HEK293 (cell line): ENCODE results near the gene AMZ1.

ENCODE experiments used
- GLI4 ChIP-seq: fragments of 450-650 bp; formaldehyde crosslinking; IDR thresholded peaks from 2 replicates; pipeline ENCODE4 v1.5.1; 2016; ENCODE audit warnings: missing biosample characterization, missing genetic modification characterization
- KLF1 ChIP-seq: fragments of 450-650 bp; formaldehyde crosslinking; IDR thresholded peaks from 2 replicates; pipeline ENCODE4 v1.5.1; 2016; ENCODE audit warnings: missing biosample characterization, missing genetic modification characterization
- ZBTB1 ChIP-seq: fragments of 450-650 bp; formaldehyde crosslinking; IDR thresholded peaks from 2 replicates; pipeline ENCODE4 v1.5.1; 2016; ENCODE audit warnings: missing biosample characterization, missing genetic modification characterization
- ZBTB7A ChIP-seq: fragments of 450-650 bp; formaldehyde crosslinking; IDR thresholded peaks from 2 replicates; pipeline ENCODE4 v1.5.1; 2016; ENCODE audit warnings: low read depth, missing biosample characterization, missing genetic modification characterization
- ZIC2 ChIP-seq: fragments of 450-650 bp; formaldehyde crosslinking; IDR thresholded peaks from 2 replicates; pipeline ENCODE4 v1.5.1; 2016; ENCODE audit warnings: missing biosample characterization, missing genetic modification characterization
- ZNF280D ChIP-seq: fragments of 450-650 bp; formaldehyde crosslinking; IDR thresholded peaks from 2 replicates; pipeline ENCODE4 v1.5.1; 2016; ENCODE audit warnings: missing biosample characterization, missing genetic modification characterization
- ZNF324 ChIP-seq: fragments of 450-650 bp; formaldehyde crosslinking; IDR thresholded peaks from 2 replicates; pipeline ENCODE4 v1.5.1; 2016; ENCODE audit warnings: missing biosample characterization, missing genetic modification characterization
- ZNF558 ChIP-seq: fragments of 450-650 bp; formaldehyde crosslinking; IDR thresholded peaks from 2 replicates; pipeline ENCODE4 v1.5.1; 2016; ENCODE audit warnings: missing biosample characterization, missing genetic modification characterization
- ZNF561 ChIP-seq: fragments of 450-650 bp; IDR thresholded peaks from 2 replicates; pipeline ENCODE4 v1.5.1; 2018; ENCODE audit warnings: missing biosample characterization, missing genetic modification characterization, borderline replicate concordance
- TF ChIP-seq, protein P1 (sequence below): fragments of 450-650 bp; formaldehyde crosslinking; IDR thresholded peaks from 2 replicates; pipeline ENCODE4 v1.5.1; 2016; ENCODE audit warnings: missing biosample characterization, missing genetic modification characterization

DNA sequence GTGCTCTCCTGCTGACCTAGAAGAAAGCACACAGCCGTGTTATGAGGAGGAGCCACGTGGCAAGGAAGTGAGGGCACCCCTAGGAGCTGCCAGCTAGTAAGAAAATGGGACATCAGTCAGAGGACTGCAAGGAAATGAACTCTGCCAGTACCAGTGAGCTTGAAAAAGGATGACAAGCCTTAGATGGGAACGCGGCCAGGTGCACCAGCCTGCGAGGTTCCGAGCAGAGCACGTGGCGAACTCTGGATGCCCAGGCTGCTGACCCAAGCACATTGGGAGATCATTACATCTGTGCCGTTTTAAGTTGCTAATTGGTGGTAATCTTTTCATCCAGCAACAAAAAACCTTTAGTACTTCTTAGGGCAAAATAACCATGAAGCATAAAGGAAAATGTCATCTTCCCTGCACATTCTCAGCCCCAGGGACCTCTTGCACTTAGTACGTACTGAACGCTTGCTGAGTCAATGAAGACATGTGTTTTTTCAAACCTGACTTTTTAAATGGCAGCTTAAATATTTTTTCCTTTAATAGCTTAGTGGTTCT is 69.4 kb downstream of the AMZ1 start:
- TF ChIP-seq ZIC2 (tag by site-specific recombination), result no peak
- TF ChIP-seq ZBTB1 (tag by site-specific recombination), result no peak
- no peak for TF ChIP-seq ZNF280D (tag by site-specific recombination)
- TF ChIP-seq, protein P1, sequence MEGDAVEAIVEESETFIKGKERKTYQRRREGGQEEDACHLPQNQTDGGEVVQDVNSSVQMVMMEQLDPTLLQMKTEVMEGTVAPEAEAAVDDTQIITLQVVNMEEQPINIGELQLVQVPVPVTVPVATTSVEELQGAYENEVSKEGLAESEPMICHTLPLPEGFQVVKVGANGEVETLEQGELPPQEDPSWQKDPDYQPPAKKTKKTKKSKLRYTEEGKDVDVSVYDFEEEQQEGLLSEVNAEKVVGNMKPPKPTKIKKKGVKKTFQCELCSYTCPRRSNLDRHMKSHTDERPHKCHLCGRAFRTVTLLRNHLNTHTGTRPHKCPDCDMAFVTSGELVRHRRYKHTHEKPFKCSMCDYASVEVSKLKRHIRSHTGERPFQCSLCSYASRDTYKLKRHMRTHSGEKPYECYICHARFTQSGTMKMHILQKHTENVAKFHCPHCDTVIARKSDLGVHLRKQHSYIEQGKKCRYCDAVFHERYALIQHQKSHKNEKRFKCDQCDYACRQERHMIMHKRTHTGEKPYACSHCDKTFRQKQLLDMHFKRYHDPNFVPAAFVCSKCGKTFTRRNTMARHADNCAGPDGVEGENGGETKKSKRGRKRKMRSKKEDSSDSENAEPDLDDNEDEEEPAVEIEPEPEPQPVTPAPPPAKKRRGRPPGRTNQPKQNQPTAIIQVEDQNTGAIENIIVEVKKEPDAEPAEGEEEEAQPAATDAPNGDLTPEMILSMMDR, result no peak
- TF ChIP-seq ZNF324 (tag by site-specific recombination), result no peak
- no peak for TF ChIP-seq KLF1 (tag by site-specific recombination)
- TF ChIP-seq GLI4 (tag by site-specific recombination), result no peak
- no peak for TF ChIP-seq ZNF558 (tag by site-specific recombination)
- TF ChIP-seq ZBTB7A, result no peak
- no peak for TF ChIP-seq ZNF561 (tag by site-specific recombination)
